ENCODE results near the gene TMED7.

The TMED7 gene

GRCh38 chr5:115629903-115630302 lies 4.1 kb upstream of the TMED7 start:
- no peaks in the 10 kb centered on the region for H3K36me3 ChIP-seq (ENCODE audit: control insufficient read depth, insufficient read depth, low read length)
- H3K4me1 ChIP-seq (ENCODE audit: control insufficient read depth, insufficient read depth, low read length) = no peaks in the 10 kb centered on the region
- H3K9me3 ChIP-seq (ENCODE audit: control insufficient read depth, insufficient read depth, low read length) = no peaks in the 10 kb centered on the region
- WGBS (ENCODE audit: insufficient coverage, insufficient read length) = no CpG with 5 or more reads among the region's 1 CpG
- H3K27ac ChIP-seq (ENCODE audit: low read length) = no peak overlapping the region
- H3K27me3 ChIP-seq (ENCODE audit: control insufficient read depth, insufficient read depth, low read length) = no peaks in the 10 kb centered on the region
- DNase-seq (ENCODE audit: low read depth, low spot score) = no peak
- H3K4me3 ChIP-seq (ENCODE audit: low read length) = no peak overlapping the region

- Histone ChIP-seq H3K4me1 (ENCODE audit: control insufficient read depth, insufficient read depth, low read length) (no peaks in the 10 kb centered on the region), H3K4me3 (ENCODE audit: low read length) (no peak overlapping the region), H3K36me3 (ENCODE audit: control insufficient read depth, insufficient read depth, low read length) (no peaks in the 10 kb centered on the region), H3K9me3 (ENCODE audit: control insufficient read depth, insufficient read depth, low read length) (no peaks in the 10 kb centered on the region), H3K27me3 (ENCODE audit: control insufficient read depth, insufficient read depth, low read length) (no peaks in the 10 kb centered on the region), H3K27ac (ENCODE audit: low read length) (no peak overlapping the region)
- no peak for DNase-seq (ENCODE audit: low read depth, low spot score)
- WGBS (ENCODE audit: insufficient coverage, insufficient read length) = no CpG with 5 or more reads among the region's 5 CpGs
These were observed 1.5 kb upstream of the TMED7 start for GRCh38 chr5:115627295-115627865.

GRCh38 chr5:115626445-115626823 lies 598 bp upstream of the TMED7 start:
- Histone ChIP-seq H3K36me3 (ENCODE audit: control insufficient read depth, insufficient read depth, low read length) (no peaks in the 10 kb centered on the region), H3K4me3 (ENCODE audit: low read length) (peak overlapping the region; percentile 96; the same call in 1 of the 2 replicates), H3K27ac (ENCODE audit: low read length) (no peak overlapping the region), H3K27me3 (ENCODE audit: control insufficient read depth, insufficient read depth, low read length) (no peaks in the 10 kb centered on the region), H3K4me1 (ENCODE audit: control insufficient read depth, insufficient read depth, low read length) (no peaks in the 10 kb centered on the region), H3K9me3 (ENCODE audit: control insufficient read depth, insufficient read depth, low read length) (no peaks in the 10 kb centered on the region)
- WGBS (ENCODE audit: insufficient coverage, insufficient read length) = no CpG with 5 or more reads among the region's 9 CpGs
- no peak for DNase-seq (ENCODE audit: low read depth, low spot score)

- DNase-seq (ENCODE audit: low read depth, low spot score) = no peak
- Histone ChIP-seq H3K27me3 (ENCODE audit: control insufficient read depth, insufficient read depth, low read length) (no peaks in the 10 kb centered on the region), H3K36me3 (ENCODE audit: control insufficient read depth, insufficient read depth, low read length) (no peaks in the 10 kb centered on the region), H3K9me3 (ENCODE audit: control insufficient read depth, insufficient read depth, low read length) (no peaks in the 10 kb centered on the region), H3K4me3 (ENCODE audit: low read length) (peak overlapping the region; percentile 96; the same call in 1 of the 2 replicates), H3K4me1 (ENCODE audit: control insufficient read depth, insufficient read depth, low read length) (no peaks in the 10 kb centered on the region), H3K27ac (ENCODE audit: low read length) (no peak overlapping the region)
- WGBS (ENCODE audit: insufficient coverage, insufficient read length) = no CpG with 5 or more reads among the region's 3 CpGs
These were observed 842 bp downstream of the TMED7 start for GRCh38 chr5:115624994-115625393.

GRCh38 chr5:115623658-115624057 lies 2.2 kb downstream of the TMED7 start:
- H3K27me3 ChIP-seq (ENCODE audit: control insufficient read depth, insufficient read depth, low read length) = no peaks in the 10 kb centered on the region
- no peak overlapping the region for H3K4me3 ChIP-seq (ENCODE audit: low read length)
- no CpG with 5 or more reads among the region's 5 CpGs for WGBS (ENCODE audit: insufficient coverage, insufficient read length)
- no peak overlapping the region for H3K27ac ChIP-seq (ENCODE audit: low read length)
- no peaks in the 10 kb centered on the region for H3K9me3 ChIP-seq (ENCODE audit: control insufficient read depth, insufficient read depth, low read length)
- H3K36me3 ChIP-seq (ENCODE audit: control insufficient read depth, insufficient read depth, low read length) = no peaks in the 10 kb centered on the region
- no peak for DNase-seq (ENCODE audit: low read depth, low spot score)
- H3K4me1 ChIP-seq (ENCODE audit: control insufficient read depth, insufficient read depth, low read length) = no peaks in the 10 kb centered on the region

GRCh38 chr5:115621365-115621900 lies 4.4 kb downstream of the TMED7 start:
- no peak for DNase-seq (ENCODE audit: low read depth, low spot score)
- Histone ChIP-seq H3K9me3 (ENCODE audit: control insufficient read depth, insufficient read depth, low read length) (no peaks in the 10 kb centered on the region), H3K36me3 (ENCODE audit: control insufficient read depth, insufficient read depth, low read length) (peaks cover 2% of the 10 kb centered on the region; the same call in 1 of the 2 replicates), H3K4me1 (ENCODE audit: control insufficient read depth, insufficient read depth, low read length) (no peaks in the 10 kb centered on the region), H3K4me3 (ENCODE audit: low read length) (no peak overlapping the region), H3K27ac (ENCODE audit: low read length) (no peak overlapping the region), H3K27me3 (ENCODE audit: control insufficient read depth, insufficient read depth, low read length) (no peaks in the 10 kb centered on the region)
- WGBS (ENCODE audit: insufficient coverage, insufficient read length) = no CpG with 5 or more reads among the region's 4 CpGs

GRCh38 chr5:115616892-115617291 lies 8.9 kb downstream of the TMED7 start:
- no peaks in the 10 kb centered on the region for H3K4me1 ChIP-seq (ENCODE audit: control insufficient read depth, insufficient read depth, low read length)
- no CpG with 5 or more reads among the region's 1 CpG for WGBS (ENCODE audit: insufficient coverage, insufficient read length)
- no peak for DNase-seq (ENCODE audit: low read depth, low spot score)
- no peak overlapping the region for H3K27ac ChIP-seq (ENCODE audit: low read length)
- H3K9me3 ChIP-seq (ENCODE audit: control insufficient read depth, insufficient read depth, low read length) = no peaks in the 10 kb centered on the region
- no peaks in the 10 kb centered on the region for H3K27me3 ChIP-seq (ENCODE audit: control insufficient read depth, insufficient read depth, low read length)
- H3K36me3 ChIP-seq (ENCODE audit: control insufficient read depth, insufficient read depth, low read length) = peaks cover 2% of the 10 kb centered on the region; the same call in 1 of the 2 replicates
- no peak overlapping the region for H3K4me3 ChIP-seq (ENCODE audit: low read length)

GRCh38 chr5:115616472-115616871 lies 9.4 kb downstream of the TMED7 start:
- no peaks in the 10 kb centered on the region for H3K4me1 ChIP-seq (ENCODE audit: control insufficient read depth, insufficient read depth, low read length)
- no peak overlapping the region for H3K4me3 ChIP-seq (ENCODE audit: low read length)
- H3K9me3 ChIP-seq (ENCODE audit: control insufficient read depth, insufficient read depth, low read length) = no peaks in the 10 kb centered on the region
- peaks cover 2% of the 10 kb centered on the region; the same call in 1 of the 2 replicates for H3K36me3 ChIP-seq (ENCODE audit: control insufficient read depth, insufficient read depth, low read length)
- no peak overlapping the region for H3K27ac ChIP-seq (ENCODE audit: low read length)
- DNase-seq (ENCODE audit: low read depth, low spot score) = no peak
- H3K27me3 ChIP-seq (ENCODE audit: control insufficient read depth, insufficient read depth, low read length) = no peaks in the 10 kb centered on the region

GRCh38 chr5:115611873-115612272 lies 14.0 kb downstream of the TMED7 start:
- H3K9me3 ChIP-seq (ENCODE audit: control insufficient read depth, insufficient read depth, low read length) = no peaks in the 10 kb centered on the region
- no peaks in the 10 kb centered on the region for H3K27me3 ChIP-seq (ENCODE audit: control insufficient read depth, insufficient read depth, low read length)
- no peaks in the 10 kb centered on the region for H3K4me1 ChIP-seq (ENCODE audit: control insufficient read depth, insufficient read depth, low read length)
- no peak for DNase-seq (ENCODE audit: low read depth, low spot score)
- no peaks in the 10 kb centered on the region; the same call in 1 of the 2 replicates for H3K36me3 ChIP-seq (ENCODE audit: control insufficient read depth, insufficient read depth, low read length)
- no peak overlapping the region for H3K27ac ChIP-seq (ENCODE audit: low read length)
- H3K4me3 ChIP-seq (ENCODE audit: low read length) = no peak overlapping the region
- WGBS (ENCODE audit: insufficient coverage, insufficient read length) = no CpG with 5 or more reads among the region's 5 CpGs

GRCh38 chr5:115607935-115608334 lies 17.9 kb downstream of the TMED7 start:
- no CpG with 5 or more reads among the region's 2 CpGs for WGBS (ENCODE audit: insufficient coverage, insufficient read length)
- H3K4me1 ChIP-seq (ENCODE audit: control insufficient read depth, insufficient read depth, low read length) = peaks cover 1% of the 10 kb centered on the region; the same call in 1 of the 2 replicates
- no peak overlapping the region for H3K27ac ChIP-seq (ENCODE audit: low read length)
- H3K9me3 ChIP-seq (ENCODE audit: control insufficient read depth, insufficient read depth, low read length) = no peaks in the 10 kb centered on the region
- no peak for DNase-seq (ENCODE audit: low read depth, low spot score)
- no peaks in the 10 kb centered on the region for H3K36me3 ChIP-seq (ENCODE audit: control insufficient read depth, insufficient read depth, low read length)
- no peak overlapping the region for H3K4me3 ChIP-seq (ENCODE audit: low read length)
- H3K27me3 ChIP-seq (ENCODE audit: control insufficient read depth, insufficient read depth, low read length) = no peaks in the 10 kb centered on the region

- H3K9me3 ChIP-seq (ENCODE audit: control insufficient read depth, insufficient read depth, low read length) = no peaks in the 10 kb centered on the region
- WGBS (ENCODE audit: insufficient coverage, insufficient read length) = no CpG with 5 or more reads among the region's 3 CpGs
- H3K4me1 ChIP-seq (ENCODE audit: control insufficient read depth, insufficient read depth, low read length) = peaks cover 1% of the 10 kb centered on the region; the same call in 1 of the 2 replicates
- DNase-seq (ENCODE audit: low read depth, low spot score) = no peak
- no peaks in the 10 kb centered on the region for H3K27me3 ChIP-seq (ENCODE audit: control insufficient read depth, insufficient read depth, low read length)
- no peaks in the 10 kb centered on the region for H3K36me3 ChIP-seq (ENCODE audit: control insufficient read depth, insufficient read depth, low read length)
- H3K4me3 ChIP-seq (ENCODE audit: low read length) = no peak overlapping the region
- H3K27ac ChIP-seq (ENCODE audit: low read length) = no peak overlapping the region
These were observed 20.4 kb downstream of the TMED7 start for GRCh38 chr5:115605436-115605835.
